HFF-Myc (cell line): Measurements from ENCODE around the gene GRIA4.

ENCODE experiments used
- DNase-seq: peaks from one replicate; pipeline ENCODE4 v3.0.0-alpha.2; 2011; ENCODE audit warnings: low read depth; ENCODE audit errors: extremely low read depth
- H3K4me3 ChIP-seq: replicated peaks from 2 replicates; pipeline ENCODE4 v1.5.1; 2011; ENCODE audit warnings: low read depth, mild to moderate bottlenecking, control low read depth, low read length
- CTCF ChIP-seq: IDR thresholded peaks from 2 replicates; pipeline ENCODE4 v1.5.1; 2012; ENCODE audit warnings: mild to moderate bottlenecking, low read depth, low read length, control low read depth; ENCODE audit errors: missing control alignments

The GRIA4 gene

GRCh38 chr11:105960252-105961245, 350.7 kb downstream of the GRIA4 start:
- DNase-seq: no peak
- TF ChIP-seq CTCF: no peak
- no peak overlapping the region for H3K4me3 ChIP-seq

GRCh38 chr11:105968021-105968697, 358.3 kb downstream of the GRIA4 start:
- no peak for TF ChIP-seq CTCF
- DNase-seq: peak; percentile 51
- H3K4me3 ChIP-seq: no peak overlapping the region

GRCh38 chr11:105969756-105970155, 359.9 kb downstream of the GRIA4 start:
- H3K4me3 ChIP-seq: no peak overlapping the region
- TF ChIP-seq CTCF: no peak
- no peak for DNase-seq

GRCh38 chr11:105975128-105975527, 365.3 kb downstream of the GRIA4 start:
- TF ChIP-seq CTCF: no peak
- no peak overlapping the region for H3K4me3 ChIP-seq
- DNase-seq: no peak

- H3K4me3 ChIP-seq: no peak overlapping the region
- no peak for DNase-seq
- TF ChIP-seq CTCF: no peak
Observed at GRCh38 chr11:105979997-105980703, 370.3 kb downstream of the GRIA4 start.

- no peak for DNase-seq
- no peak for TF ChIP-seq CTCF
- no peak overlapping the region for H3K4me3 ChIP-seq
Observed at GRCh38 chr11:105986554-105986953, 376.7 kb downstream of the GRIA4 start.
